IPS DF 19.7 (cell line): Measurements from ENCODE around the gene SLC34A3.

Experiments
- DNase-seq: peaks from one replicate; pipeline ENCODE4 v3.0.0-alpha.2; 2013; ENCODE audit warnings: low read depth, low spot score

Gene SLC34A3

DNA sequence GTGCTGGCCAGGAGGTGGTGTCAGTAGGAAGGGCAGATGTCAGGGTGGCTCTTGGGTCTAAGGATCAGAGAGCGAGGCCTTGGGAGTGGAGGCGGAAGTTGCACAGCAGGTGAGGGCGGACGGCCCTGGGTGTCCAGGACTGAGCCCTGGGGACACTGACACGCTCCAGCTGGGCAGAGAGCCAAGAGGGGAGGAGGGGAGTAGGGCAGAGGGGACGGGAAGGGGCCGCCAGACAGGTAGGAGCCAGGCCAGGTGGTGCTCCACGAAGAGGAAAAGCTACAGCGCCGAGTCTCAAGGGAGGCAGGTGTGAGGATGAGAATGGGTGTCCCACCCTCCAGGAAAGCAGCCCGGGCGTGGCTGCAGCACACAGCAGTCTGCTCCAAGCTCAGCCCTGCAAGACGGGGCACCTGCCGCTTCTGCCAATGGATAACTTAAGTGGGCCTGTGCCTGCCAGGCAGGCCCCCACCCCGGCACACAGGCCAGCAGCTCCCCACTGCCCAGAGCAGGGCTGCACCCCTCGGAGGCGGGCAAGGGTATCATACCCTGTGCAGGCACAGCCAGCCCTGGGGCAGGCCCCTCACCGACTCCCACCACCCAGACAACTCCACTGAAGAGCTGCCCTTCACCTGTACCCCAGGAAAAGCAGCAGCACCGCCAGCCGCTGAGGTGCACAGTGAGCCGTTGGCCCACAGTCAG, 35.0 kb upstream of the SLC34A3 start:
- no peak for DNase-seq

DNA sequence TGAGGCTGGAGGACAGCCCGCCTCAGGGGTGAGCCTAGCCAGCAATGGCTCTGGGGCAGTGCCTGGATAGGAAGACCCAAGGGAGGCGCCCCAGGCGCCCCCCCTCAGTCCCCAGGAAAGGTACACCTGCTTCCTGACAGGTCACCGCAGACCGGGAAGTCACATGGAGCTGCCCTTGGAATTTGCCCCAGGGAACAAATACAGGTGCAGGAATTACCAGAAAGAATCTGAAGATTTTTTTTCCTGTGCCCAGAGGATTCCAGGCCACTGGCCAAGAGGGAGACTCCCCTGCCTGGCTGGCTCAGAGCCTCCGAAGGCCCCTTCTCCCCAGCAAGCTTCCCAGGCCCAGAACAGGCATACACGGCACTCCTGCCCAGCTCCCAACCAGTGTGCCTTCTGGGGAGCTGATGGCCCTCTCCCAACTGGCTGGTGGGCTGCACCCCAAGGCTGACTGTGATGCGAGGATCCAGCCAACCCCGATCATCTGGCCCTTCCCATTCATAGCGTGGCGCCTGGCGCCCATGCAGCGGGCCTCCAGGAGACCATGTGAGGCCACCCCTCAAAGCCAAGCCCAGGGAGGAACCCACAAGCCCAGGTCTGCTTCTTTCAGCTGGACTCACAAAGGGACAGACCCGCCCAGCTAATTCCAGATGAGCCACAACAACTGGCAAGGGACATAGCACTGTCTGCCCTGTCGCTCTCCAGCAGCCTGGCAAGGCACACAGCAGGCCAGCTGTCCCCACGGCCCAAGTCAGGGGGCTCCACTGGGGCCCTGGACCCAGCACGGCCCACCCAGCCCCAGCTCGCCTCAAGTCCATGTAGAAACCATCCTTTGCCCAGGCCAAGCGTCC, 32.4 kb upstream of the SLC34A3 start:
- no peak for DNase-seq

DNA sequence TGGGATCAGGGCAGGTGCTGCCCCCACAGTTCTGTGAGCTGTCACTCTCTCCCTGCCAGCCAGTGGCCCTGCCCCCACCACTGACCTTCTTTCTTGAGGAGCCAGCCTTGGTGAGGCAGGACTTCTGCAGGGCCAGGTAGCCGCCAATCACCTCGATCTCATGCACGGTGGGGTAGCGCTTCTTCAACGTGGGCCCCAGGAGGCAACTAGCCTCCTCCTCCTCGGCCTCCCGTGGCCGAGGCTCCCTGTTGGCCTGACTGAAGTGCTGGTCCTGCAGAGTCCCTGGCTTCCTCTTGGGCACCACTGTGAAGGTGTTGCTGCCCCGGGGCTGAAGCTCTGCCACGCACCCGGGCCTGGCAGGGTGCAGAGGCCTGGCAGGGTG, 31.8 kb upstream of the SLC34A3 start:
- no peak for DNase-seq

DNA sequence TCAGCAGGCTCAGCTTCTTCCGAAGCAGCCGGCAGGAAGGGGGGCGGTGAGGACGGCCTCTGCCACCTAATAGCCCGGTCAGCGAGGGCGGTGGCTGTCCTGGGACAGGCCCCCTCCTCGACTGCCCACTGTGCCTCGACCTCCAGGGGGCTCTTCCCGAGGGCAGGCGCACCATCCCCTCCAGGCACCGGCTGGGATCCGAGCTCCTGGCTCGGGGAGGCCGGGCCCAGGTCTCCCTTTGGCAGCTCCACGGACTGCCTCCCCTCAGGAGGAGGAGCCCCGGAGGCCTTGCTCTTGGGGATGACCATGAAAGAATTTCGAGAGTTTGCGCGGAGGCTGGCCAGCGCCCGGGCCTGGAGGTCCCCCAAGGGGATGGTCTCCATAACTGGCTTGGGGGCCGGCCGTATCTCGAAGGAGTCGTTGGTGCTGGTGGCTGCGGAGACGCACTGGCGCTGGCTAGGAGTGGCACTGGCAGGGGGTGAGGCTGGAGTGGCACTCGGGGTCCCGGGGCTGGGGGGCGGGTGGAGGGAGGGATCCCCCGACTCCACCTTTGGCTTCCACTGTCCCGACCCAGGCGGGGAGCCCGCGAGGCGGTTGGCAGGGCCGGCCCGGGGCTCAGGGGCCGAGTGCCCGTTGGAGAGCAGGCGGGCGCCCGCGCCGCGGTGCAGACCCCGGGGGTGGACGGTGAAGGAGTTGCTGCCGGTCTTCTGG, 31.1 kb upstream of the SLC34A3 start:
- DNase-seq = no peak

DNA sequence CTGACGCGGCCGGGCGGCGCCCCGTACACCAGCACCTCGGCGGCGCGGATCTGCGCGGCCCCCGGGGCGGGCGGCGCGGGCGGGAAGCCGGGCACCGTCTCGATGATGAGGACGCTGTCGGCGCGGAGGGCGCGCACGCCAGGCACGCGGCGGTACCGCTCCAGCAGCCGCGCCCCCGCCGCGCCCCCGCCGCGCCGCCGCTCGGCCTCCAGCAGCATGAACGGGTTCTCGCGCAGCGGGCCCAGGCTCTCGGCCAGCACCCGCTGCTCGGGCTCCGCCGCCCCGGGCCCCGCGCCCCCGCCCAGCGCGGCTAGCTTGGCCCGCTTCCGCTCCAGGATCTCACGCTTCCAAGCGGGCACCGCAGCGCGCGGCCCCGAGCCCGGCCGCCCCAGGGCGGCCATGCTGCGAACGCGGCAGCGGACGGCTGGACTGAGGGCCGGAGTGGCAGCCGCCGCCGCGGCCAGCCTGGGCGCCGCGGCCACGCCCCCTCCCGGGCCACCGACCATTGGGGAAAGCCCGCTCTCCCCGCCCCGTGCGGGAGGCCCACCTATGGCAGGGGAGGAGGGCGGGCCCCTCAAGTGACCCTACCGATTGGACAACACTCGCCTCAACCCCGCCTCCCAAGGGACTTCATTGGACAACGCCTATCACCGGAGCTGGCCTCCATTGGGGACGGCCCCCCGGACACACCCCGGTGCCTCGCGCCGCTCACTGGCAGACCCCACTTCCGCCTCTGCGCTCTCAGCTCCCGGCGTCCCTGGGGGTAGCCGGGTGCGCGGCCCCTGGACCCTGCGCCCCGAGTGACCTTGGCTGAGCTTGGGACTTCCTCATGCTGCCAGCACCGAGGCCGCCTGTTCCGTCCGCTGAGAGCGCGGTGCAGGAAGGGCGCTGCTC, 30.1 kb upstream of the SLC34A3 start, which contains the start of gene TPRN:
TPRN (minus strand) TSS at position 431 of the 894 bp plus-strand sequence; CDS start at position 401, 30 bp downstream.
- peak; percentile 95 for DNase-seq

DNA sequence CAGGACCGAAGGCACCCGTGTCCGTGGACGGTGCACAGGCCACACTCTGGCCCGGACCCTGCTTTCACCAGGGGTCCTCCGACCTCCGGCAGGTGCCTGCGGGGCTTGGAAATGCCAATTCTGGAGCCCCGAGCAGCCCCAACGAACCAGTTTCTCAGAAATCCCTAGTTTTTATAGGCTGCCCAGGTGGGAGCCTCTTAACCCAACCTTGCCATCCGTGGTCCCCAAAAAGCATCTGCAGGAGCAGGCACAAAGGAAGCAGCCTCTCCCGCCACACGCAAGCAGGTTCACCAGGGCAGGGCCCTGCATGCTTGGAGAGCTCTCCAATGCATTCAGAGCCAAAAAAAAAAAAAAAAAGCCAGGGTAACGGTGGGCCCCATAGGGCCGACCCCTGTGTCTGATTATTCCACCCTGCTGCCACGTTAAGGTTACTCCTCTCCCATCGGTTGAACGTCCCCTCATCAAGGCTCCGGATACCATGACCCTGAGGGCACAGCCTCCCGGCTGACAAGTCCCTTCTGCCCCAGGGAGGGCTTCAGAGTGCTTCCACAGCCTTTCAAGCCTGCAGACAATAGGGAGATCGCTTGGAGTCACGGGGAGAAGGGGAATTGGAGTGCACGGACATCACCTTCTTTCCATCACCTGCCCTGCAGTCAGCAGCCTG, 29.4 kb upstream of the SLC34A3 start:
- DNase-seq = no peak

DNA sequence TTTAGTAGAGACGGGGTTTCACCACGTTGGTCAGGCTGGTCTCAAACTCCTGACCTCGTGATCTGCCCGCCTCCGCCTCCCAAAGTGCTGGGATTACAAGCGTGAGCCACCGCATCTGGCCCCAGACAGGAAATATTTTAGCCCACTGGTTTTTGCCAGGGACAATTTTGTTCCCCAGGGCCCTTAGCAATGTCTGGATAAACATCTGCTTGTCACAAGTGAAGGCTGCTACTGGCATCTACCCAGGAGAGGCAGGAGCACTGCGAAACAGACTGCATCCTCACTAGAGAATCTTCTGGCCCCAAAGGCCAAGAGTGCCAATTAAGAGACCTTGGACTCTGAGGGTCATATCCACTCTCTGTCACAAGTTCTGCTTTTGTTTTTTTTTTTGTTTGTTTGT, 27.7 kb upstream of the SLC34A3 start:
- DNase-seq = no peak

DNA sequence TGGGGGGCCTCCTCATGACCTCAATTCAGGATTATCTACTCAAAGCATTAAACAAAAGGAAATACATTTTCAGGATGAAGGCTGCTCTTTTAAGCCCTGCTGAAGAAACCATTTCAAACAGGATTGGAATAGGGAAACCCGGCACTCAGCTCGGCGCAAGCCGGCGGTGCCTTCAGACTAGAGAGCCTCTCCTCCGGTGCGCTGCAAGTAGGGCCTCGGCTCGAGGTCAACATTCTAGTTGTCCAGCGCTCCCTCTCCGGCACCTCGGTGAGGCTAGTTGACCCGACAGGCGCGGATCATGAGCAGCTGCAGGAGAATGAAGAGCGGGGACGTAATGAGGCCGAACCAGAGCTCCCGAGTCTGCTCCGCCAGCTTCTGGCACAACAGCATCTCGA, 26.0 kb upstream of the SLC34A3 start:
- no peak for DNase-seq

DNA sequence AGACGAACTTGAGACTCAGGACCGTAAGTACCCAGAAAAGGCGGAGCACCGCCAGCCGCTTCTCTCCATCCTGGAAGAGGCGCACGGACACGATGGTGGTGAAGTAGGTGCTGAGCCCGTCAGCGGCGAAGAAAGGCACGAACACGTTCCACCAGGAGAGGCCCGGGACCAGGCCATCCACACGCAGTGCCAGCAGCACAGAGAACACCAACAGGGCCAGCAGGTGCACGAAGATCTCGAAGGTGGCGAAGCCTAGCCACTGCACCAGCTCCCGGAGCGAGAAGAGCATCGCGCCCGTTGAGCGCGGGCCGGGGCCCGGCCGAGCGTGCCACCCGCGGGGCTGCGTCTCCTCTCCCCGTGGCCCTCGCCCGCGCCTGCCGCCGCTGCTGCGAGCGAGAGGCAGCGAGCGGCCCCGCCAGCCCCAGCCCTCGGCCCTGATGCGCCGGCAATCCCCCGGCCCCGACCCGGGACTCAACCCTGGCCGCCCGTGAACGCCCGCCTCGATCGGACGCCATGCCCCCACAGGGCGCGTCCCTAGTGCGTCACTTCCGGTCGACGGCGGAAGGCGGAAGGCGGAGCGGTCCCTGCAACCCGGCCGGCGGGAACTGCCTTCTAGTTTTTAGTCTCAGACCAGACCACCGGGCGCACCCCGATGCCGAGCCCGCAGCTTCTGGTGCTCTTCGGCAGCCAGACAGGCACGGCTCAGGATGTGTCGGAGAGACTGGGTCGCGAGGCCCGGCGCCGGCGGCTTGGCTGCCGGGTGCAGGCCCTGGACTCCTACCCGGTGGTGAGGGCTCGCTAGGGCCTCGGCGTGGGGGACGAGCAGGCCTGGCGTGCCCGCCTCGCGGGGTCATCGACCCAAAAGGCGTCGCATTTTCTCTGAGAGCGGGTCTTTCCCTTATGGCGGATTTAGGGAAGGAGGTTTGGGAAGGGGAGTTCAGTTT, 25.3 kb upstream of the SLC34A3 start, which contains the start of the genes NDOR1 and TMEM203:
NDOR1 (plus strand) TSS at position 575 of the 944 bp plus-strand sequence; CDS start at position 653, 78 bp downstream.
TMEM203 (minus strand) TSS at position 523 of the 944 bp plus-strand sequence; CDS start at position 289, 234 bp downstream.
- no peak for DNase-seq

DNA sequence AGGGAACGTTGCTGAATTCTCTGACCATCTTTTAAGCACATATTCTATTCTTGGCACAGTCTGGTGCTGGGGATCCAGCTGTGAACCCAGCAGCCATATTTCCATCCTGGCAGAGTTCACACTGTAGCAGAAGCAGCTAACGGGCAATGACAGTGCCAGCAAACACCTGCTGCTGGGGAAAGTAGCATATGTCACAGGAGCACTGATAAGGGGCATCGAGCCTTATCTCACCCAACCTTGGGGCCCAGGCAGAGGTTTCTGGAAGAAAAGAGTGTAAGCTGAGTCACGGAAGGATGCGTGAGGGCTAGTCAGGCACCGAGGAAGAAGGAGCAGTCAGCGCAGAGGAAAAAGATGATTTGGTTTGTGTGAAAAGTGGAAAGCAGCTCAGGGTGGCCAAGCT, 24.1 kb upstream of the SLC34A3 start:
- DNase-seq = no peak

DNA sequence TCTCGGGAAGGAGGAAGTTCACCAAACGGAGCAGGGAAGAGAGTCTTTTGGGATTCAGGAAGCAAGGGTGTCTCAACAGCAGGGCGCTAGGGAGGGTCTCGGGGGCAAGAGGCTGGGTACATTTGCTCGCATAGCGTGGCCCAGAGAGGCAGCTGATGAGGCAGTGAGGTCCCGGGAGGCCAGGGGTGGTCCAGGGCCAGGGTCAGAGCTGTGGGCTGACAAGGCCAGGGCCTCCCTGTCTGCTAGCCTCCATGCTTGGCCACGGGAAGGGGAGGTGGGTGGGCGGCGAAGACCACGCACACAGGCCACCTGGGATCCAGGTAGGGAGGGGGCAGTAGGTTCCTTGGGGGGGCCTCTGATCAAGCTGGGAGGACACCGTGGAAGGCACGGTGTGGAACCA, 19.2 kb upstream of the SLC34A3 start:
- no peak for DNase-seq

DNA sequence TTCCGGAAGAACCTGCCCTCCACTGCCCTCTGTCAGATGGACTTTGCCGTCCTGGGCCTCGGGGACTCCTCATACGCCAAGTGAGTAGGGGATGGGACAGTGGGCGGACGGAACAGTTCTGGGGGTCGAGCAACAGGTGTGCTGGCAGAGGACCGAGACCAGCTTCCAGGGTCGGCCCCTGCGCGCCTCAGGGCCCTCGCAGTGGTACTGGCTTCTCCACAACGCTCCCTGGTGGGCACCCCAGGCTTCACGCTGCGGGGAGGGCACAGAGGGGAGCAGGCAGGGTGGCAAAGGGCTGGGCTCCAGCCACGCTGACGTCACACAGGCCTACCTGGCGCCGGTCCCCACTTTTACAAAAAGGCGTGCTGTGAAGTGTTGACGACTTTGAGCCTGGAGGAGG, 18.2 kb upstream of the SLC34A3 start:
- DNase-seq = no peak

DNA sequence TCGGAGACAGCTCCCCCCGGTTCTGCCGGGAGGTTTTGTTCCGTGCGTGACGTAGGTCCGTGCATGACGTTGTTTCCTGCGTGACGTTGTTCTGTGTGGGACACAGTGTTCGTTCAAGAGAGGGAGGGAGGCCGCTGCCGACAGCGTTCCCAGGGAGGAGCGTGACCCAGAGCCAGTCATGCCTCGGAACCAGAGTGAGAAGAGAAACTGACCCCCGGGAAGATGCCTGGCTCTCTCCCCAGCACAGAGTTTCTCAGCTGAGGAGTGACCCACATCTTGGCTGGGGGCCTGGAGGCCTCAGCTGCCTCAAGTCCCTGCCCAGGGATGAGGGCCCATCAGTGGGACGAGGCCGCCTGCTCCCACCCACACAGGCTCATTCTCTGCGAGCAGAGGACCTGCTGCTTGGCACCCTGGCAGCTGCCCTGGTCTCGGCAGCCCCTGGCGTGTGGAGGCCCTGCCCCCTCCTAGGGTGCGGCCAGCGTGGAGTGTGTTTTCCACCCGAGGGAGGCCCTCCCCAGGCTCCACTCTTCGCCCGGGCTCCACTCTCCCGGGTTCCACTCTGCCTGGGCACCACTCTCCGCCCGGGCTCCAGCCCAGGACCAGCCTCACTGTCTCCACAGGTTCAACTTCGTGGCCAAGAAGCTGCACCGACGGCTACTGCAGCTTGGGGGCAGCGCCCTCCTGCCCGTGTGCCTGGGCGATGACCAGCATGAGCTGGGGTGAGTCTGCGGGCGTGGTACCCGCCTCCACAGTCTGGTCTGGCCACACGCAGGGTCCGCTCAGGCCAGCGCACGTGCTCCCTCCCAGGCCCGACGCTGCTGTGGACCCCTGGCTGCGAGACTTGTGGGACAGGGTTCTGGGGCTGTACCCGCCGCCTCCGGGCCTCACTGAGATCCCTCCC, 17.3 kb upstream of the SLC34A3 start:
- no peak for DNase-seq

DNA sequence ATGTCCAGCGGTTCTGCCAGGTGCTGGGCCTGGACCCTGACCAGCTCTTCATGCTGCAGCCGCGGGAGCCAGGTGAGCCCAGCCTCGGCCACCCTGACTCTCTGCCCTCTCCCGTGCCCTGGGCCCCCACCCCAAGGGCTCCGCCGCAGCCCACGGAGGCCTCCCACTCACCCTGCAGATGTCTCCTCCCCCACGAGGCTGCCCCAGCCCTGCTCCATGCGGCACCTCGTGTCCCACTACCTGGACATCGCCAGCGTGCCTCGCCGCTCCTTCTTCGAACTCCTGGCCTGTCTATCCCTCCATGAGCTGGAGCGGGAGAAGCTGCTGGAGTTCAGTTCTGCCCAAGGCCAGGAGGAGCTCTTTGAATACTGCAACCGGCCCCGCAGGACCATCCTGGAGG, 16.1 kb upstream of the SLC34A3 start:
- no peak for DNase-seq

DNA sequence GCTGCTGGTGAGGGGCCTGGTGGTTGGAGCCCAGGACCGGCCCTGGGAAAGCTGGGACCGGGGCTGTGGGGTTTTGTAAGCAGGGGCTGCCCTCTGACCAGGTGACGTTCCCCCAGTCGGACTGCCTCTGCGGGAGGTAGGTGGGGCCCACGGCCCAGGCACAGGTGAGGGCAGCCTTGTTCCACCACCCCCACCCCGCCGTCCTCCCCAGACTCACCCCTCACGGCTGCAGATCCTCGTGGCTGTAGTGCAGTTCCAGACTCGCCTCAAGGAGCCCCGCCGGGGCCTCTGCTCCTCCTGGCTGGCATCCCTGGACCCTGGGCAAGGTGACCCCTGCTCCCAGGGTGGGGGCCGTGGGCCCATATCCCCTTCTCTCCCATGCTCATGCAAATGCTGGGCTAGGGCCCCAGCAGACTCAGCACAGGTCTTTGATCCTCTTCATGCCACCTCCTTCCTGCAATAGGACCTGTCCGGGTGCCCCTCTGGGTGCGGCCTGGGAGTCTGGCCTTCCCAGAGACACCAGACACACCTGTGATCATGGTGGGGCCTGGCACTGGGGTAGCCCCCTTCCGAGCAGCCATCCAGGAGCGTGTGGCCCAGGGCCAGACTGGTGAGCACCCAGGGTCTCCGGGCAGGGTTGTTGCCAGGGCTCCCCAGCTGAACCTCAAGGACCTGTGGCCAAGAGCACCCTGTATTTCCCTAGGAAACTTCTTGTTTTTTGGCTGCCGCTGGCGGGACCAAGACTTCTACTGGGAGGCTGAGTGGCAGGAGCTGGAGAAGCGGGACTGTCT, 15.3 kb upstream of the SLC34A3 start:
- DNase-seq = no peak

DNA sequence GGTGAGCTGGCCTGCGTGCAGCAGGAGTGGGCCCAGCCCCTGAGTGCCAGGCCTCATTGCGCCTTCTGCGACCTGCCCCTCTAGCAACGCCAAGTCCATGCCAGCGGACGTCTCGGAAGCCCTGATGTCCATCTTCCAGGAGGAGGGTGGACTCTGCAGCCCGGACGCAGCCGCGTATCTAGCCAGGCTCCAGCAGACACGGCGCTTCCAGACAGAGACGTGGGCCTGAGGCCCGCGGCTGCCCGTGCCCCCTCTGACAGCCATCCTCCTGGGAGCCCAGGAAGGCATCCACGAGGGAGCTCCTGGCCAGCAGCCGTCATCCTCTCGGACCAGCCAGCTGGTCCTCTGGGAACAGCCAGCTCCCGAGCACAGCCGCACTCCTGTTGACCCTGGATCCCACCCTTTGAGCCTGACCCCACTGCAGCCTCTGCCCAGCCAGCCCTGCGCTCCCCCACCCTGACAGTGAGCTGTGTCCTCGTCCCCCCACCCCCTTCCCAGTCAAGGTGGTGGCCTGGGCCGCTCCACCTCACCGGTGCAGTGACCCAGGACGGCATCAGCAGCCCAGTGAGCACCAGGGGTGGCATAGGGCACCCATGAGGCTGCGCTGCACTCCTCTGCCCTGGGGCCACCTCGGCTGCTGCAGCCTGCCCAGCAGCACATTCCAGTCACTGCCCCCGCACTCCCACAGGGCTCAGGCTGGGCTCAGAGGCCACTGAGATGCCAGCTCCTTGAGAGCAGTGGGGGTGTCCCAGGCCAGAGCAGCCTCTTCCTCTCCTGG, 14.3 kb upstream of the SLC34A3 start:
- no peak for DNase-seq
